ENCODE data around the gene DNAJC30. TPM values are rescaled to one million over a fixed set of nuclear protein-coding genes. Genes with fewer than 3 reads are reported as not detected.

The DNAJC30 gene
- total RNA-seq (2014; rRNA removed; shearing (Covaris generic)) (4.0 and 5.9 TPM in 2 replicates), total RNA-seq (2022) (11.8 and 13.7 TPM in 2 replicates), Bru-seq, nascent RNA (percentile 82 among the genes with signal in this experiment), BruChase-seq, experiment 1, labeled RNA remaining after a 6-hour chase (percentile 69 among the genes with signal in this experiment), BruChase-seq, experiment 2, labeled RNA remaining after a 2-hour chase (percentile 68 among the genes with signal in this experiment)
- long read RNA-seq, transcript DNAJC30-201 (1 exons, 2,485 nt): major isoform, 36 of 36 reads
- long read RNA-seq, partial matches to known transcripts: 0 of 36 reads
- long read RNA-seq, other reads (novel, unspliced or antisense): 0 of 36 reads

DNA sequence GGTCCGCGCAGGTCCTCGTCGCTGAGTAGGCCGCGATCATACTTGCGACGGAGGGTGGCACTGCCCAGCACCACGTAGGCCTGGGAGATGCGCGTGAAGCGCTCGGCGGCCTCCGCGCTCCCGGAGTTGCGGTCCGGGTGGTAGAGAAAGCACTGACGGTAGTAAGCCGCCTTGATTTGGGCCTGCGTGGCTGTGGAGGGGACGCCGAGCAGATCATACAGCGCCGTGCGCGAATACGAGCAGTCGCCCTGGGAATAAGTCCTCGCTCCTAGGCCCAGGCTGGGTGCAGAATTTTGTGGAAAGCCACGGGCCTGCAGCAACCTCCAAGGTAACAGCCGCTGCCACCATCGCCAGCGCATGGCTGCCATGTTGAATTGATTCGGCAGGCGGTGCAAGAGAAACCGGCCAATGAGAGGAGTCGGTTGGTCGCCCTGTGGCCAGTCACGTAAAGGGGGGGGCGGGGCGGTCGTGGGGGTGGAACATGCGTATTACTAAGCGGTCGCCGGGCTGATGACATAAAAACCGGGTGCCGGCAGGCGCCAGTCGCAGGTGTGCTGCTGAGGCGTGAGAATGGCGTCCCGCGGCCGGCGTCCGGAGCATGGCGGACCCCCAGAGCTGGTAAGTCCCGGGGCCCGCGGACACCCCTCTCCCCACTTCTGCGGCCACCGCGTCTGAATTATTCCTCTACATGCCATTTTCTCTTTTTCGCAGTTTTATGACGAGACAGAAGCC lies at the start of gene DNAJC30, which contains the start of gene BUD23:
Gene DNAJC30, minus strand, starts transcription at position 398 of the 732 bp plus-strand sequence. Its CDS starts 30 bp downstream, at position 368.
Gene BUD23, plus strand, starts transcription at position 542 of the 732 bp plus-strand sequence. Its CDS starts 29 bp downstream, at position 571.
- H3K79me2 ChIP-seq (ENCODE audit: insufficient read depth, low read depth, low read length): peaks cover 65% of the 10 kb centered on the region
- intact Hi-C loops (cut with micrococcal nuclease; ENCODE audit: unreplicated experiment): loop anchor here (1.0 to 2.0 kb wide), 3 partner anchors 15 to 156 kb away; no protein-coding TSS in a partner anchor
- ChIA-PET CTCF (ENCODE audit: unreplicated experiment) (no interaction called here), POLR2A (no interaction called here)
- peaks cover 42% of the 10 kb centered on the region for H3K36me3 ChIP-seq (ENCODE audit: insufficient read depth, low read length)
- H3K4me3 ChIP-seq (ENCODE audit: low read depth, low read length, poor library complexity, severe bottlenecking): peak within 1 kb of the TSS; percentile 85
- H3K4me2 ChIP-seq (ENCODE audit: low read length): peak within 1 kb of the TSS; percentile 90
- H3K9me2 ChIP-seq (ENCODE audit: insufficient read depth, low read length): no peaks in the 10 kb centered on the region
- DNase-seq (ENCODE audit: low spot score): peak; percentile 95
- BruUV-seq (replicated peaks): no TSS peak
- no peak for TF ChIP-seq CTCF (conservative IDR thresholded peaks at IDR 0.05; ENCODE audit: low read length)
- no peak for TF ChIP-seq EZH2phosphoT487 (IDR thresholded peaks at IDR 0.05; ENCODE audit: borderline replicate concordance, low read depth, low read length)
- 0 out of 2 replicates have a peak, but pooled peaks cover 8% of the 10 kb centered on the region for H4K20me1 ChIP-seq (ENCODE audit: insufficient read depth, low read length)
- peak within 1 kb of the TSS; percentile 39 for H3K27ac ChIP-seq (ENCODE audit: low read depth, low read length, poor library complexity, severe bottlenecking)
- peaks cover 32% of the 10 kb centered on the region for H3K4me1 ChIP-seq (ENCODE audit: insufficient read depth, low read length, poor library complexity, severe bottlenecking)
- peak within 1 kb of the TSS; percentile 82 for H2AFZ ChIP-seq (ENCODE audit: low read length)
- no peaks in the 10 kb centered on the region for H3K9me3 ChIP-seq (ENCODE audit: low read length)

DNA sequence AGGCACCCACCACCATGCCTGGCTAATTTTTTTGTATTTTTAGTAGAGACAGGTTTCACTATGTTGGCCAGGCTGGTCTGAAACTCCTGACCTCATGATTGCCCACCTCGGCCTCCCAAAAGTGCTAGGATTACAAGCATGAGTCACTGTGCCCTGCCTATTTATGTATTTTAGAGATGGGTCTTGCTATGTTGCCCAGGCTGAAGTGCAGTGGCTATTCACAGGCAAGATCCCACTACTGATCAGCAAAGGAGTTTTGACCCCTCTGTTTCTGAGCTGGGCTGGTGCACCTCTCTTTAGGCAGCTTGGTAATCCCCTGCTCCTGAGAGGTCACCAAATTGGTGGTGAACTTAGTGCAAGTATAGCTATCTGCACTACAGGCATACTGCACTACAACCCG lies 49.1 kb upstream of the DNAJC30 start:
- intact Hi-C loops (cut with micrococcal nuclease; ENCODE audit: unreplicated experiment): loop anchor here (5.0 to 10.0 kb wide), 2 partner anchors 65 to 208 kb away; partner anchors contain the start of genes BAZ1B and VPS37D
- Histone ChIP-seq H3K4me3 (ENCODE audit: low read depth, low read length, poor library complexity, severe bottlenecking) (no peak overlapping the region), H4K20me1 (ENCODE audit: insufficient read depth, low read length) (no peaks in the 10 kb centered on the region), H3K4me2 (ENCODE audit: low read length) (no peak overlapping the region), H3K79me2 (ENCODE audit: insufficient read depth, low read depth, low read length) (no peaks in the 10 kb centered on the region), H3K9me2 (ENCODE audit: insufficient read depth, low read length) (no peaks in the 10 kb centered on the region), H3K9me3 (ENCODE audit: low read length) (no peaks in the 10 kb centered on the region), H3K27ac (ENCODE audit: low read depth, low read length, poor library complexity, severe bottlenecking) (no peak overlapping the region), H3K4me1 (ENCODE audit: insufficient read depth, low read length, poor library complexity, severe bottlenecking) (peaks cover 18% of the 10 kb centered on the region), H3K36me3 (ENCODE audit: insufficient read depth, low read length) (peaks cover 19% of the 10 kb centered on the region), H2AFZ (ENCODE audit: low read length) (no peak overlapping the region)
- TF ChIP-seq EZH2phosphoT487 (IDR thresholded peaks at IDR 0.05; ENCODE audit: borderline replicate concordance, low read depth, low read length): no peak
- TF ChIP-seq CTCF (conservative IDR thresholded peaks at IDR 0.05; ENCODE audit: low read length): no peak
- DNase-seq (ENCODE audit: low spot score): no peak
- POLR2A ChIA-PET: interaction anchor here (0.6 kb wide), 4 partner anchors 9 to 186 kb away, joined by 3 read pairs; no protein-coding TSS in a partner anchor
- BruUV-seq (replicated peaks): no TSS peak
- CTCF ChIA-PET (ENCODE audit: unreplicated experiment): no interaction called here
